HG03108 (cell line): Measurements from ENCODE around the gene ATF2.
"Not testable (repeated sequence)": the region's sequence is repeated elsewhere in the genome, so short reads cannot be mapped to it uniquely, and the experiment has no call there.

ENCODE experiments used
- ATAC-seq: cut with Tn5 transposase; IDR thresholded peaks from one replicate; pipeline ENCODE4 v1.9.1; 2021; ENCODE audit warnings: moderate library complexity; ENCODE audit not compliant: unreplicated experiment

ATF2 gene

GRCh38 chr2:175101514-175101913, 66.5 kb downstream of the ATF2 start:
- no peak for ATAC-seq

- no peak for ATAC-seq
Observed at GRCh38 chr2:175097297-175097696, 70.7 kb downstream of the ATF2 start.

GRCh38 chr2:175084117-175084516, 83.9 kb downstream of the ATF2 start:
- ATAC-seq, result not testable (repeated sequence)

- no peak for ATAC-seq
Observed at GRCh38 chr2:175080479-175080878, 87.5 kb downstream of the ATF2 start.

GRCh38 chr2:175076272-175076671, 91.7 kb downstream of the ATF2 start:
- ATAC-seq, result no peak

- ATAC-seq, result no peak
Observed at GRCh38 chr2:175074478-175074877, 93.5 kb downstream of the ATF2 start.

GRCh38 chr2:175068534-175068933, 99.5 kb downstream of the ATF2 start:
- no peak for ATAC-seq

- no peak for ATAC-seq
Observed at GRCh38 chr2:175066411-175066810, 101.6 kb downstream of the ATF2 start.

- ATAC-seq, result no peak
Observed at GRCh38 chr2:175064797-175065196, 103.2 kb downstream of the ATF2 start.

GRCh38 chr2:175063741-175064140, 104.3 kb downstream of the ATF2 start:
- no peak for ATAC-seq

- ATAC-seq, result no peak
Observed at GRCh38 chr2:175062787-175063585, 105.0 kb downstream of the ATF2 start.

- ATAC-seq, result no peak
Observed at GRCh38 chr2:175057078-175057685, 110.8 kb downstream of the ATF2 start.

GRCh38 chr2:175055993-175056392, 112.0 kb downstream of the ATF2 start:
- no peak for ATAC-seq

- no peak for ATAC-seq
Observed at GRCh38 chr2:175054340-175054739, 113.7 kb downstream of the ATF2 start.

GRCh38 chr2:175049661-175050060, 118.3 kb downstream of the ATF2 start:
- no peak for ATAC-seq

- ATAC-seq, result no peak
Observed at GRCh38 chr2:175048275-175048674, 119.7 kb downstream of the ATF2 start.

GRCh38 chr2:175039490-175039889, 128.5 kb downstream of the ATF2 start:
- ATAC-seq, result no peak

- ATAC-seq, result no peak
Observed at GRCh38 chr2:175039031-175039430, 129.0 kb downstream of the ATF2 start.

GRCh38 chr2:175037941-175038340, 130.1 kb downstream of the ATF2 start:
- ATAC-seq, result no peak

- ATAC-seq, result no peak
Observed at GRCh38 chr2:175036582-175037018, 131.4 kb downstream of the ATF2 start.

- no peak for ATAC-seq
Observed at GRCh38 chr2:175035806-175036205, 132.2 kb downstream of the ATF2 start.

- ATAC-seq, result no peak
Observed at GRCh38 chr2:175034716-175035115, 133.3 kb downstream of the ATF2 start.
